H1 (cell line): ENCODE measurements around the gene EGR2. TPM values are rescaled to one million over a fixed set of nuclear protein-coding genes. Genes with fewer than 3 reads are reported as not detected.

Experiments used
- CTCF ChIA-PET: fragments of 300-600 bp; sonication (Branson Sonifier 250); formaldehyde crosslinking; loops from one replicate; lab custom pipeline; 2021; ENCODE audit not compliant: partially characterized antibody; lab: Charles Lee
- POLR2A ChIA-PET: fragments of 300-600 bp; sonication (Branson Sonifier 250); formaldehyde crosslinking; loops from one replicate; lab custom pipeline; 2021; ENCODE audit warnings: inconsistent platforms; ENCODE audit not compliant: partially characterized antibody; lab: Charles Lee
- DNase-seq, 2 experiments: peaks; one replicate each; pipeline versions ENCODE4 v3.0.0 to v3.0.0-alpha.2; 2010 to 2022; ENCODE audit warnings: low spot score in 2 of 2, low read depth in 1 of 2, mixed read lengths in 1 of 2
- FAIRE-seq: peaks from 2 replicates; lab custom pipeline; 2011; peaks lifted over from hg19 to GRCh38; lab: Jason Lieb, UNC
- H2AFZ ChIP-seq: 2 replicates; pipeline ENCODE4 v1.8.1; 2012; ENCODE audit warnings: low read length, inconsistent platforms
- H2AK5ac ChIP-seq: 2 replicates; pipeline ENCODE4 v1.6.1; 2013; ENCODE audit warnings: low read depth, low read length
- H2BK120ac ChIP-seq: replicated peaks from 2 replicates; pipeline ENCODE3; 2013; ENCODE audit warnings: low read depth, low read length, inconsistent platforms
- H2BK12ac ChIP-seq: 2 replicates; pipeline ENCODE4 v1.6.1; 2013; ENCODE audit warnings: low read depth, low read length
- H2BK15ac ChIP-seq: 2 replicates; pipeline ENCODE4 v1.6.1; 2013; ENCODE audit warnings: low read length
- H2BK20ac ChIP-seq: 2 replicates; pipeline ENCODE4 v1.6.1; 2013; ENCODE audit warnings: low read length
- H2BK5ac ChIP-seq: 2 replicates; pipeline ENCODE4 v1.6.1; 2013; ENCODE audit warnings: low read depth, low read length
- H3K14ac ChIP-seq: 2 replicates; pipeline ENCODE4 v1.6.1; 2013; ENCODE audit warnings: inconsistent platforms; ENCODE audit not compliant: insufficient read length
- H3K18ac ChIP-seq: 2 replicates; pipeline ENCODE4 v1.6.1; 2013; ENCODE audit warnings: low read length; ENCODE audit errors: extremely low read depth
- H3K23ac ChIP-seq: 2 replicates; pipeline ENCODE4 v1.6.1; 2013; ENCODE audit warnings: inconsistent platforms; ENCODE audit not compliant: insufficient read length
- H3K23me2 ChIP-seq: 2 replicates; pipeline ENCODE4 v1.6.1; 2013; ENCODE audit warnings: low read depth, low read length
- H3K27ac ChIP-seq: 2 replicates; pipeline ENCODE4 v1.6.1; 2011; ENCODE audit warnings: low read depth, low read length, inconsistent platforms
- H3K27me3 ChIP-seq, 4 experiments: replicated peaks in 1 of 4; 1 replicate in 1 of 4; 2 replicates in 3 of 4; pipeline versions ENCODE4 v1.6.1 to v1.8.1; 2011 to 2013; ENCODE audit warnings: low read length in 3 of 4, mild to moderate bottlenecking in 3 of 4, inconsistent platforms in 2 of 4, mixed read lengths in 2 of 4, moderate library complexity in 1 of 4; ENCODE audit not compliant: control insufficient read depth in 3 of 4, insufficient read depth in 3 of 4; ENCODE audit errors: extremely low read depth in 1 of 4
- H3K36me3 ChIP-seq, 4 experiments: 2 replicates each; pipeline versions ENCODE4 v1.6.1 to v1.8.1; 2011 to 2013; ENCODE audit warnings: mild to moderate bottlenecking in 4 of 4, low read length in 3 of 4, moderate library complexity in 2 of 4, control low read depth in 1 of 4, inconsistent platforms in 1 of 4; ENCODE audit not compliant: insufficient read depth in 4 of 4, control insufficient read depth in 2 of 4
- H3K4ac ChIP-seq: replicated peaks from 2 replicates; pipeline ENCODE3; 2013; ENCODE audit warnings: low read length, low read depth, mixed read lengths, inconsistent platforms; ENCODE audit not compliant: insufficient read length
- H3K4me1 ChIP-seq, 4 experiments: replicated peaks in 1 of 4; 1 replicate in 1 of 4; 2 replicates in 3 of 4; pipeline versions ENCODE4 v1.6.1 to v1.8.1; 2011 to 2013; ENCODE audit warnings: low read length in 3 of 4, inconsistent platforms in 2 of 4, mixed read lengths in 1 of 4; ENCODE audit not compliant: insufficient read depth in 4 of 4, control insufficient read depth in 3 of 4
- H3K4me2 ChIP-seq, 2 experiments: 2 replicates each; pipeline versions ENCODE4 v1.6.1 to v1.8.1; 2011 to 2013; ENCODE audit warnings: low read depth in 2 of 2, low read length in 2 of 2, control low read depth in 1 of 2, inconsistent platforms in 1 of 2, mild to moderate bottlenecking in 1 of 2; ENCODE audit not compliant: insufficient read depth in 1 of 2
- H3K4me3 ChIP-seq, 4 experiments: fragments of 200-600, 300-600 bp in 1 of 4; sonication (generic), shearing (Covaris generic), sonication (Bioruptor Twin) in 1 of 4; 2 replicates each; pipeline versions ENCODE4 v1.5.1 to v1.8.1; 2011 to 2016; ENCODE audit warnings: low read length in 4 of 4, low read depth in 3 of 4, control low read depth in 2 of 4, inconsistent platforms in 2 of 4, mild to moderate bottlenecking in 2 of 4, mixed read lengths in 1 of 4, moderate library complexity in 1 of 4; ENCODE audit not compliant: insufficient read depth in 2 of 4; ENCODE audit errors: extremely low read depth in 1 of 4
- H3K56ac ChIP-seq: replicated peaks from 2 replicates; pipeline ENCODE3; 2013; ENCODE audit warnings: low read depth, mild to moderate bottlenecking, mixed read lengths, low read length, inconsistent platforms; ENCODE audit not compliant: insufficient read length
- H3K79me1 ChIP-seq: 2 replicates; pipeline ENCODE4 v1.6.1; 2013; ENCODE audit warnings: low read depth, low read length, control low read depth
- H3K79me2 ChIP-seq, 2 experiments: 2 replicates each; pipeline versions ENCODE4 v1.6.1 to v1.8.1; 2012 to 2013; ENCODE audit warnings: low read length in 2 of 2, mild to moderate bottlenecking in 2 of 2, inconsistent platforms in 1 of 2; ENCODE audit not compliant: insufficient read depth in 2 of 2, control insufficient read depth in 1 of 2
- H3K9ac ChIP-seq, 4 experiments: replicated peaks in 1 of 4; 1 replicate in 1 of 4; 2 replicates in 3 of 4; pipeline versions ENCODE4 v1.6.1 to v1.8.1; 2011 to 2013; ENCODE audit warnings: low read depth in 3 of 4, low read length in 3 of 4, control low read depth in 2 of 4, mild to moderate bottlenecking in 2 of 4, moderate library complexity in 2 of 4, inconsistent platforms in 1 of 4; ENCODE audit errors: extremely low read depth in 1 of 4
- H3K9me3 ChIP-seq, 2 experiments: 2 replicates each; pipeline versions ENCODE4 v1.6.1 to v1.8.1; 2012 to 2013; ENCODE audit warnings: mild to moderate bottlenecking in 2 of 2, moderate library complexity in 2 of 2, control low read depth in 1 of 2, inconsistent platforms in 1 of 2, low read depth in 1 of 2, low read length in 1 of 2, mixed read lengths in 1 of 2; ENCODE audit not compliant: insufficient read depth in 2 of 2
- H4K20me1 ChIP-seq, 2 experiments: replicated peaks in 1 of 2; 2 replicates each; pipeline versions ENCODE3 to v1.8.1; 2011 to 2013; ENCODE audit warnings: inconsistent platforms in 2 of 2, low read length in 2 of 2, mild to moderate bottlenecking in 1 of 2; ENCODE audit not compliant: insufficient read depth in 2 of 2, control insufficient read depth in 1 of 2
- H4K5ac ChIP-seq: 2 replicates; pipeline ENCODE4 v1.6.1; 2013; ENCODE audit warnings: low read length, low read depth, mixed read lengths, inconsistent platforms; ENCODE audit not compliant: insufficient read length
- H4K8ac ChIP-seq: 2 replicates; pipeline ENCODE4 v1.8.0; 2013; ENCODE audit warnings: mild to moderate bottlenecking, moderate library complexity, low read length, inconsistent platforms; ENCODE audit not compliant: insufficient read depth; ENCODE audit errors: extremely low read depth
- H4K91ac ChIP-seq: replicated peaks from 2 replicates; pipeline ENCODE3; 2013; ENCODE audit warnings: low read length, mixed read lengths, inconsistent platforms; ENCODE audit not compliant: insufficient read length
- CBX5 ChIP-seq: fragments of 300-800, 300-1000 bp; sonication (generic); IDR thresholded peaks from 2 replicates; pipeline ENCODE4 v1.7.1; 2016; ENCODE audit warnings: antibody characterized with exemption, low read length, low read depth
- EP300 ChIP-seq, 2 experiments: IDR thresholded peaks; 1 replicate in 1 of 2; 2 replicates in 1 of 2; pipeline ENCODE4 v1.6.1; 2011 to 2012; ENCODE audit warnings: low read depth in 2 of 2, low read length in 2 of 2, mild to moderate bottlenecking in 2 of 2, borderline replicate concordance in 1 of 2, inconsistent platforms in 1 of 2, moderate library complexity in 1 of 2
- EZH2 ChIP-seq: fragments of 200-600 bp; sonication (generic); IDR thresholded peaks from 2 replicates; pipeline ENCODE4 v1.7.1; 2012; ENCODE audit warnings: low read depth, mild to moderate bottlenecking, moderate library complexity, low read length, inconsistent platforms; ENCODE audit not compliant: severe bottlenecking
- PHF8 ChIP-seq: fragments of 200-600 bp; sonication (generic); conservative IDR thresholded peaks from 2 replicates; pipeline ENCODE4 v1.7.1; 2012; ENCODE audit warnings: low read depth, mild to moderate bottlenecking, inconsistent platforms, low read length, moderate library complexity
- RNF2 ChIP-seq: fragments of 200-900, 300-1000 bp; sonication (generic); IDR thresholded peaks from 2 replicates; pipeline ENCODE4 v1.7.1; 2016; ENCODE audit warnings: borderline replicate concordance, low read depth, mild to moderate bottlenecking, antibody characterized with exemption, low read length; ENCODE audit not compliant: poor library complexity, severe bottlenecking; ENCODE audit errors: missing control alignments
- ZNF274 ChIP-seq: IDR thresholded peaks from 2 replicates; pipeline ENCODE4 v1.7.0; 2012; ENCODE audit warnings: low read length, borderline replicate concordance; ENCODE audit errors: extremely low read depth
- polyA plus RNA-seq, 7 experiments: library from polyadenylated mRNA; depleted of rRNA in 3 of 7; stranded (reverse) in 5 of 7; unstranded in 2 of 7; fragments of >200 nt in 5 of 7; fragments of 200-250 nt in 2 of 7; gene quantifications; 1 replicate in 5 of 7; 2 replicates in 1 of 7; 4 replicates in 1 of 7; pipeline versions ENCODE4 v1.2.1 to v1.2.3, GENCODE V29; 2011 to 2013; ENCODE audit warnings: missing spikeins in 2 of 7, mixed read lengths in 2 of 7
- total RNA-seq: library from RNA; stranded (reverse); fragmentation: NEBNext Ultra II Directional; extraction: Animal tissue kit (Norgen Biotek cat#: 25700); gene quantifications from 2 replicates; pipeline ENCODE4 v1.2.1, GENCODE V29; 2021

The EGR2 gene
- total and polyA plus RNA-seq, 2 of the 8 experiments (the other 6 are each of a cell fraction or from before 2014, with no cell fraction given), result 1.3 to 2.1 TPM

GRCh38 chr10:62795100-62795499 lies 21.1 kb downstream of the EGR2 start:
- DNase-seq (no peak), FAIRE-seq (no peak)
- H4K20me1 ChIP-seq, result no peaks in the 10 kb centered on the region
- H4K91ac ChIP-seq, result no peak overlapping the region
- H3K23me2 ChIP-seq, result no peaks in the 10 kb centered on the region
- H3K79me2 ChIP-seq, result no peaks in the 10 kb centered on the region
- TF ChIP-seq ZNF274 (no peak), EP300 (IDR thresholded peaks at IDR 0.05; ENCODE audit: borderline replicate concordance in 1 of 2, low read depth in 2 of 2, low read length in 2 of 2) (no peak), CBX5 (no peak), PHF8 (no peak), RNF2 (no peak), EZH2 (no peak)
- H3K23ac ChIP-seq, result no peak overlapping the region
- no peaks in the 10 kb centered on the region for H3K79me1 ChIP-seq
- H3K9ac ChIP-seq, result no peak overlapping the region
- H2BK20ac ChIP-seq, result no peak overlapping the region
- H2AK5ac ChIP-seq, result no peak overlapping the region
- H3K36me3 ChIP-seq, result no peaks in the 10 kb centered on the region
- no peak overlapping the region for H2BK120ac ChIP-seq
- H2BK5ac ChIP-seq, result no peak overlapping the region
- no peak overlapping the region for H2BK15ac ChIP-seq
- no peaks in the 10 kb centered on the region for H3K9me3 ChIP-seq
- H3K27me3 ChIP-seq, result no peaks in the 10 kb centered on the region
- no peak overlapping the region for H2BK12ac ChIP-seq
- no peaks in the 10 kb centered on the region for H3K4me1 ChIP-seq
- H3K4me2 ChIP-seq, result no peak overlapping the region
- no peak overlapping the region for H3K27ac ChIP-seq
- H3K4ac ChIP-seq, result no peak overlapping the region
- H3K56ac ChIP-seq, result no peak overlapping the region
- no peak overlapping the region for H3K4me3 ChIP-seq
- POLR2A ChIA-PET, result no interaction called here
- no peak overlapping the region for H3K14ac ChIP-seq
- H2AFZ ChIP-seq, result no peak overlapping the region
- no peak overlapping the region for H4K8ac ChIP-seq
- CTCF ChIA-PET, result no interaction called here
- H4K5ac ChIP-seq, result no peak overlapping the region
- H3K18ac ChIP-seq, result no peak overlapping the region
